Aorta (tissue), 5 donors: ENCODE results near the gene RNF144B. TPM values are rescaled to one million over a fixed set of nuclear protein-coding genes. Genes with fewer than 3 reads are reported as not detected.
A peak's percentile ranks its signal among the peaks of the same experiment; 100 is the strongest.

Experiments used
- ATAC-seq: fragments of 200-7000 bp; cut with Tn5 transposase; one replicate; pipeline ENCODE4 v1.9.1; 2022; ENCODE audit warnings: moderate library complexity; ENCODE audit not compliant: low FRiP score
- DNase-seq, 2 donors: peaks; one replicate each; pipeline ENCODE4 v3.0.0-alpha.2; 2020
- H3K27ac ChIP-seq, 2 donors: one replicate each; pipeline ENCODE4 v1.5.1; 2013; ENCODE audit warnings: low read length in 2 of 2, mild to moderate bottlenecking in 2 of 2, moderate library complexity in 2 of 2, control low read depth in 1 of 2, inconsistent platforms in 1 of 2, low read depth in 1 of 2
- H3K27me3 ChIP-seq, 2 donors: one replicate each; pipeline ENCODE4 v1.6.1; 2013; ENCODE audit warnings: control low read depth in 1 of 2, low read length in 1 of 2, mild to moderate bottlenecking in 1 of 2, moderate library complexity in 1 of 2; ENCODE audit not compliant: insufficient read depth in 2 of 2, control insufficient read depth in 1 of 2
- H3K36me3 ChIP-seq, 2 donors: one replicate each; pipeline ENCODE4 v1.6.1; 2013; ENCODE audit warnings: control low read depth in 1 of 2, low read length in 1 of 2, mild to moderate bottlenecking in 1 of 2; ENCODE audit not compliant: insufficient read depth in 2 of 2, control insufficient read depth in 1 of 2
- H3K4me1 ChIP-seq, 2 donors: one replicate each; pipeline ENCODE4 v1.6.1; 2013; ENCODE audit warnings: low read length in 2 of 2, control low read depth in 1 of 2, mild to moderate bottlenecking in 1 of 2, moderate library complexity in 1 of 2; ENCODE audit not compliant: insufficient read depth in 2 of 2, control insufficient read depth in 1 of 2
- H3K4me3 ChIP-seq, 2 donors: one replicate each; pipeline ENCODE4 v1.5.1; 2013; ENCODE audit warnings: low read length in 2 of 2, control low read depth in 1 of 2, mild to moderate bottlenecking in 1 of 2
- H3K9me3 ChIP-seq: one replicate; pipeline ENCODE4 v1.6.1; 2013; ENCODE audit warnings: mild to moderate bottlenecking, low read length; ENCODE audit not compliant: control insufficient read depth
- WGBS, 2 donors: extraction: QIAGEN DNeasy Blood & Tissue Kit; methylation state at CpG; one replicate each; pipeline ENCODE4 v1.1.7; 2013; 5-methylcytosine and 5-hydroxymethylcytosine counted together
- intact Hi-C, 2 donors: fragments of 100-400 bp; cut with DNase I; formaldehyde crosslinking; loops; one replicate each; pipeline versions ENCODE4 v1.14.2 to v1.15.0; 2022
- polyA plus RNA-seq, 2 donors: library from polyadenylated mRNA; stranded (reverse); fragments of 200-250 nt; gene quantifications; one replicate each; pipeline ENCODE4 v1.2.3, GENCODE V29; 2013
- total RNA-seq, 2 donors: library from RNA; stranded (reverse); fragmentation: NEBNext Ultra II Directional; extraction: Animal tissue kit (Norgen Biotek cat#: 25700); gene quantifications; one replicate each; pipeline ENCODE4 v1.2.1, GENCODE V29; 2021
- donor health status: healthy with polysubstance abuse.
- donor health status: Bipolar disorder and iron deficiency.
- donor health status: DM: no; HTN: no; CAD: no.
- donor health status: DM: no; HTN: no; CAD: no.
- donor health status: DM: yes; HTN: yes; CAD: no.

Gene RNF144B
- total and polyA plus RNA-seq, 4 donors: 4.9 to 35.9 (median 15.2) TPM

- ATAC-seq: peak; percentile 87
- Histone ChIP-seq H3K4me3 (peak overlapping the region in 1 of 2 donors; percentile 25), H3K4me1 (no peaks in the 10 kb centered on the region), H3K27ac (no peak overlapping the region), H3K9me3 (no peaks in the 10 kb centered on the region), H3K27me3 (no peaks in the 10 kb centered on the region), H3K36me3 (no peaks in the 10 kb centered on the region)
- 34 to 37% methylated on average over 11 of the region's 11 CpGs for WGBS, 2 donors
- peak in 1 of 2 donors; percentile 54 for DNase-seq
- intact Hi-C loops: loop anchor here (1.0 to 10.0 kb wide), 2 partner anchors 119 to 179 kb away; partner anchors contain the start of gene RNF144B (in 1 of the 2)
Measured at GRCh38 chr6:18503593-18504231, 116.6 kb downstream of the RNF144B start.

DNA sequence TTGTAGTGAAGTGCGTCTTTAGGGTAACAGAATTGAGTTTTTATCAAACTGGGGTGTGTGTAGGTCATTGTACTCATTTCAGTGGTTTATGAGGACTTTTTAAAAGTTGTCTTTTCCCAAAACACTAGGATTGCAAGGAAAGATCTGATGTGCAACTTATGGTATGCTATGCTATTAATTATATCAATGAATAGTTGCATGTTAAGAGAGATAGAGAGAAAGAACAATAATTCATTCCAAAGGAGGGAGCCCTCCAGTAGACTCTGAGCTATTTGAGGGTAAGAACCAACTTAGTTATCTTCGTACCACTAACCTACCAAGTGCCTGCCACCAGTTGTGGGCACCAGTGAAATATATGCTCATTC is 117.1 kb downstream of the RNF144B start:
- H3K27ac ChIP-seq: no peak overlapping the region
- no peaks in the 10 kb centered on the region for H3K36me3 ChIP-seq
- H3K9me3 ChIP-seq: no peaks in the 10 kb centered on the region
- DNase-seq: no peak
- ATAC-seq: no peak
- intact Hi-C loops: loop anchor here (1.0 to 10.0 kb wide), 2 partner anchors 119 to 180 kb away; partner anchors contain the start of gene RNF144B (in 1 of the 2)
- no peaks in the 10 kb centered on the region for H3K4me1 ChIP-seq
- 23 to 27% methylated on average over 2 of the region's 2 CpGs for WGBS, 2 donors
- H3K4me3 ChIP-seq: no peak overlapping the region
- no peaks in the 10 kb centered on the region for H3K27me3 ChIP-seq

DNA sequence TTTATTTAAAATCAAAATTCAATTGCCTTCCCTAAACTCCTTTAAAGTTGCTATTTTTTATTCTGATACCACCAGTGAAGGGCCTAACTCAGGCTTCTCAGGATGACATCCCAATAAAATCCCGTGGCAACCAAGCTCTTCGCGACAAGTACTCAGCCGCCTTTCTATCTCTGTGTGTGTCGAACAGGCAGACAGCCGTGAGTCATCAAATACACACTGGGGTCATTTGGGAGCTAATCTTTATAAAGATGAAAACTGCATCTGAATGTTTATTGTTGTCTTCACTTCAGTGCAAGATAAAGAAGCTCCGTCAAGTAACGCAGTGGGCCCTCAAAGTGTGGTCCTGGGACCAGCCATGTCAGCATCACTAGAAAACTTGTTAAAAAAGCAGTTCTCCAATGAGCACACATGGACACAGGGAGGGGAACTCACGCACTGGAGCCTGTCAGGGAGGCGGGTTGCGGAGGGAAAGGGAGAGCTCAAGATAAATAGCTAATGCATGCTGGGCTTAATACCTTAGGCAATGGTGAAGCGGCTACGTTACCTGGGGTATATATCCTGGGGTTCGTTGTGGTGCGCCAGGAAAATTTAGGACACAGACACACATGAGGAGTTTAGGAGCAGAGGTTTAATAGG is 119.3 kb downstream of the RNF144B start:
- Histone ChIP-seq H3K4me3 (no peak overlapping the region), H3K27ac (no peak overlapping the region), H3K4me1 (peaks cover 0 to 4% of the 10 kb centered on the region in 2 donors), H3K27me3 (no peaks in the 10 kb centered on the region), H3K9me3 (no peaks in the 10 kb centered on the region), H3K36me3 (no peaks in the 10 kb centered on the region)
- WGBS, 2 donors: 93 to 95% methylated on average over 15 of the region's 15 CpGs
- intact Hi-C loops: loop anchor here in 1 of 2 donors (10.0 kb wide), 1 partner anchor 122 kb away; the partner anchor contains the start of gene RNF144B
- no peak for DNase-seq
- no peak for ATAC-seq

DNA sequence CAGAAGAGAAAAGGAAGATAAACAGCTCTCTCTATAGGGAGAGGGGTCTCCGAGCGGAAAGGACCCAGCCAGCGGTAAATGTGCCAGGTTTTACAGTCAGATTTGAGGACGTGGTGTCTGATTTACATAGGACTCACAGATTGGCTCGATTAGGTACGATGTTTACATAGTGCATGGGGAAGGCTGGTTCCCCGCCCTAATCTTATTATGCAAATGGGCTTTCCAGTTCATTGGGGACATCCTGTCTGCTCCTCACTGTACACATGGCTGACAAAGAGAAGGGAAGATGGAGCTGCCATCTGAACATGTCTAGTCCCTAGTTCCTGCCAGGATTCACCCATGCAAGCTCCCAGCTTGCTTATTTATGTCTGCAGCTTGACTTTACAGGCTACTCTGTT is 119.9 kb downstream of the RNF144B start:
- peaks cover 0 to 4% of the 10 kb centered on the region in 2 donors for H3K4me1 ChIP-seq
- H3K4me3 ChIP-seq: no peak overlapping the region
- H3K27ac ChIP-seq: no peak overlapping the region
- H3K36me3 ChIP-seq: no peaks in the 10 kb centered on the region
- WGBS, 2 donors: 83 to 90% methylated on average over 7 of the region's 7 CpGs
- DNase-seq (no peak), ATAC-seq (no peak)
- no peaks in the 10 kb centered on the region for H3K9me3 ChIP-seq
- intact Hi-C loops: loop anchor here in 1 of 2 donors (10.0 kb wide), 1 partner anchor 122 kb away; the partner anchor contains the start of gene RNF144B
- H3K27me3 ChIP-seq: no peaks in the 10 kb centered on the region

DNA sequence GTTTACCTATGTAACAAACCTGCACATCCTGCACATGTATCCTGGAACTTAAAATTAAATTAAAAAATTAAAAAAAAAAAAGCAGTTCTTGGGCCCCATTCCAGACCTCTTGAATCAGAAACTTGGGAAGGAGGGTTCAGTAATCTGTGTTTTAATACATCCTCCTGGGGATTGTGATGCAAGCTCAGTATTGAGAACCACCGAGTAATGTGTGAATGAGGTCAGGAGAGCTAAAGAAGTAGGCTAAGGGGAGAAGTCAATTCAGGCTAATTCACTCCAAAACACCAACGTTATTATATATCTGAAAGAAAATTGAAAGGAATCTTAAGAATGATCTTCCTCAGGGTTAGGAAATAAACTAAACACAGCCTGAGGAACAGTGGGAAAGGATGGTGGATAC is 120.4 kb downstream of the RNF144B start:
- 8 to 12% methylated on average over 2 of the region's 2 CpGs for WGBS, 2 donors
- DNase-seq (no peak), ATAC-seq (no peak)
- no peaks in the 10 kb centered on the region for H3K9me3 ChIP-seq
- intact Hi-C loops: loop anchor here in 1 of 2 donors (10.0 kb wide), 1 partner anchor 123 kb away; the partner anchor contains the start of gene RNF144B
- H3K36me3 ChIP-seq: no peaks in the 10 kb centered on the region
- H3K4me3 ChIP-seq: no peak overlapping the region
- no peak overlapping the region for H3K27ac ChIP-seq
- H3K27me3 ChIP-seq: no peaks in the 10 kb centered on the region
- H3K4me1 ChIP-seq: peaks cover 0 to 4% of the 10 kb centered on the region in 2 donors

DNA sequence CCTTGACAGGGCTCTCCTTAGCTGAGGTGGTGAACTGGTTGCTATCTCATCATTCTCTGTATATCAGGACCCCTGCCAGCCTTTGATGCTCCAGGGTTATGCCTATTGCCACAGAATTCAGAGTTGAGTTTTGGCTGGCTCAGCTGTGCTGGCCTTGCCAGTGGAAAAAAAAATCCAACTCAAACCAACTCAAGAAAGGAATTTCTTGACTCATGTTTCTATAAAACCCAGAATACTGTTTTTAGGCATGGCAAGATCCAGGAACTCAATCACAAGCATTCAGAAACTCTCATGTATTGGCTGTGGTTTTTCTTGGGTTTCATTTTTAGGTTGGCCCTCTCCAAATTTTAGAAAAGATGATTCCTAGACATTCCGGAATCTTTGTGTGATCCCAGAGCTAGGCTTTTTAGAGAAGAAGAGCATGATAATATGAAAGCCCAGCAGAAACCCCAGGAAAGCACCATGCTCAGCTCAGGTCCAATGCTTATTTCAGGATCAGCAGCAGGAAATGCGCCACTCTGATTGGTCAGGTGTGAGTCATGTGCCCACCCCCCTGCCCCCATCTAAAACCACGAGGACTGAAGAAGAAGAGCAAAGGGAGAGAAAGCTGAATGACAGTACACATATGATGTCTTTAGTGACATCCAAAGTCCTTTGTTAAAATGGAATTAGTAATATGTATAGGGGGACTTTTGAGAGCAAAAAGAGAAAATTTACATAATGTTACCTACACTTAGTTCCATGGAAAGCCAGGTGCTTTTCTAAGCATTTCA is 122.9 kb downstream of the RNF144B start:
- Histone ChIP-seq H3K27ac (peak overlapping the region; percentile 61 to 93), H3K4me1 (peaks cover 0 to 4% of the 10 kb centered on the region in 2 donors), H3K36me3 (no peaks in the 10 kb centered on the region), H3K4me3 (no peak overlapping the region), H3K9me3 (no peaks in the 10 kb centered on the region), H3K27me3 (no peaks in the 10 kb centered on the region)
- intact Hi-C loops: loop anchor here in 1 of 2 donors (10.0 kb wide), 1 partner anchor 125 kb away; the partner anchor contains the start of gene RNF144B
- ATAC-seq: peak; percentile 39
- DNase-seq: no peak
- WGBS, 2 donors: 34 to 36% methylated on average over 3 of the region's 3 CpGs

GRCh38 chr6:18510644-18511033 is 123.5 kb downstream of the RNF144B start:
- 91% methylated on average over 2 of the region's 2 CpGs for WGBS, 2 donors
- ATAC-seq (no peak), DNase-seq (no peak)
- intact Hi-C loops: no loop called here
- Histone ChIP-seq H3K27ac (peak overlapping the region in 1 of 2 donors; percentile 61), H3K4me1 (peaks cover 0 to 4% of the 10 kb centered on the region in 2 donors), H3K36me3 (no peaks in the 10 kb centered on the region), H3K27me3 (no peaks in the 10 kb centered on the region), H3K9me3 (no peaks in the 10 kb centered on the region), H3K4me3 (no peak overlapping the region)

DNA sequence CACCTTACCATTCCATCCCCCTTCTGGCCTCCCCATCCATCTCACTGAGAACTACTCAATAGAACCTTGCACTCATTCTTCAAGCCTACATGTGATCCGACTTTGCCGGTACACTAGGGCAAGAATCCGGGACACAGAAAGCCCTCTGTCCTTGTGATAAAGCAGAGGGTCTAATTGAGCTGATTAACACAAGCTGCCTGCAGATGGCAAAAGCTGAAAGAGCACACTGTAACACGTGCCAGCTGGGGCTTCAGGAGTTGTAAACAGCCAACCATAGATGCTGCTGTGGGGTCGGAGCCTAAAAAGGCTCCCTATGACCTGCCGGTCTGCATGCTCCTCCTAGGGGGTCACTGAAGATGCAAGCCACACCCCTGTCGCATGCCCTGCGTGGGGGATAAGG is 124.1 kb downstream of the RNF144B start:
- Histone ChIP-seq H3K9me3 (no peaks in the 10 kb centered on the region), H3K4me3 (no peak overlapping the region), H3K4me1 (peaks cover 0 to 4% of the 10 kb centered on the region in 2 donors), H3K27ac (no peak overlapping the region), H3K27me3 (no peaks in the 10 kb centered on the region), H3K36me3 (no peaks in the 10 kb centered on the region)
- WGBS, 2 donors: 91 to 92% methylated on average over 8 of the region's 8 CpGs
- no peak for DNase-seq
- intact Hi-C loops: no loop called here
- no peak for ATAC-seq
